SH-SY5Y (cell line): ENCODE results near the gene INTU.

Experiments
- GATA2 ChIP-seq: IDR thresholded peaks from 2 replicates; pipeline ENCODE4 v1.6.1; 2011; ENCODE audit warnings: mild to moderate bottlenecking, low read depth, low read length
- GATA3 ChIP-seq: IDR thresholded peaks from 2 replicates; pipeline ENCODE4 v1.6.1; 2011; ENCODE audit warnings: low read depth, mild to moderate bottlenecking, low read length, moderate library complexity

- TF ChIP-seq GATA2 = no peak
- no peak for TF ChIP-seq GATA3
Observed at GRCh38 chr4:127772769-127773671, 140.3 kb downstream of the INTU start.
